ENCODE results near the gene ATP1A2. TPM values are rescaled to one million over a fixed set of nuclear protein-coding genes. Genes with fewer than 3 reads are reported as not detected.

The ATP1A2 gene
- total and polyA plus RNA-seq, 2 donors (not counting 3 experiments of a cell fraction or from before 2014, with no cell fraction given): not detected

DNA sequence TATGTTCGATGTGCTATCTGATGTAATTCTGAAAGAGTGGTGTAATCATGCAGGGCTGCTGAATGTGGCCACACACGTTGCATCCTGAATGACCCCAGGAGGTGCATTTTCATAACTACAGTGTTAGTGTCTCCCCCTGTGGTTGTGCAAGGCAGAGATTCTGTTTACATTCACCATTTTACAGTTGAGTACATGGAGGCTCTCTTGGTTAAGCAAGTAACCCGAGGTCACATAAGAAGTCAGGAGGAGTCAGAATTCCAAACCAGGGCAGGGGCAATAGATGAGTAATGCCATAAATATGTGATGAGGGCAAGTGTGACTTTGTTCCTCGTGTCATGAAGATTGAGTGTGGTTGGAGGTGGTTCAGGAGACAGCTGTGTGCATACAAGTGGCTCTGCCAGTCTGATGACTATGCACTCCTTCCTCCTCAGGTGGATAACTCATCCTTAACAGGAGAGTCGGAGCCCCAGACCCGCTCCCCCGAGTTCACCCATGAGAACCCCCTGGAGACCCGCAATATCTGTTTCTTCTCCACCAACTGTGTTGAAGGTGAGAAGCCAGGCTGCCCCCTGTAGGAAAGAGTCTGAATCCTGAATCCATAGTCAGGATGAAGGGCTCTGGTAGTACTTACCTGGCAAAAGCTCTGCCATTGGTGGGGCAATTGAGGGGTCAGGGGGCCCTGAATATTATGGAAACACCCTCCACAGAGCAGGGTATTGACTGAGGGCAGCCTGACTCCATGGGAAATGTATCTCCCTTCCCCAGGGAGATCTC is 9.3 kb downstream of the ATP1A2 start:
- BruUV-seq (replicated peaks): no TSS peak
- no peak overlapping the region for H3K4me3 ChIP-seq (replicated peaks in 1 of 3; ENCODE audit: insufficient read depth in 1 of 3, low read depth in 1 of 3, low read length in 3 of 3)
- no peak overlapping the region for H3K9ac ChIP-seq (replicated peaks; ENCODE audit: extremely low read depth, insufficient read depth, low read length)
- H3K4me2 ChIP-seq (ENCODE audit: insufficient read depth, low read length): no peak overlapping the region
- intact Hi-C loops (cut with micrococcal nuclease): no loop called here
- no peak for TF ChIP-seq GATA2 (IDR thresholded peaks at IDR 0.05; ENCODE audit: insufficient read depth, insufficient read length, low read depth, low read length)
- no peak for TF ChIP-seq POLR2A (IDR thresholded peaks at IDR 0.05; ENCODE audit: low read depth, low read length)
- TF ChIP-seq FOS (IDR thresholded peaks at IDR 0.05; ENCODE audit: borderline replicate concordance, insufficient read depth, low read length): no peak
- TF ChIP-seq, protein P1, sequence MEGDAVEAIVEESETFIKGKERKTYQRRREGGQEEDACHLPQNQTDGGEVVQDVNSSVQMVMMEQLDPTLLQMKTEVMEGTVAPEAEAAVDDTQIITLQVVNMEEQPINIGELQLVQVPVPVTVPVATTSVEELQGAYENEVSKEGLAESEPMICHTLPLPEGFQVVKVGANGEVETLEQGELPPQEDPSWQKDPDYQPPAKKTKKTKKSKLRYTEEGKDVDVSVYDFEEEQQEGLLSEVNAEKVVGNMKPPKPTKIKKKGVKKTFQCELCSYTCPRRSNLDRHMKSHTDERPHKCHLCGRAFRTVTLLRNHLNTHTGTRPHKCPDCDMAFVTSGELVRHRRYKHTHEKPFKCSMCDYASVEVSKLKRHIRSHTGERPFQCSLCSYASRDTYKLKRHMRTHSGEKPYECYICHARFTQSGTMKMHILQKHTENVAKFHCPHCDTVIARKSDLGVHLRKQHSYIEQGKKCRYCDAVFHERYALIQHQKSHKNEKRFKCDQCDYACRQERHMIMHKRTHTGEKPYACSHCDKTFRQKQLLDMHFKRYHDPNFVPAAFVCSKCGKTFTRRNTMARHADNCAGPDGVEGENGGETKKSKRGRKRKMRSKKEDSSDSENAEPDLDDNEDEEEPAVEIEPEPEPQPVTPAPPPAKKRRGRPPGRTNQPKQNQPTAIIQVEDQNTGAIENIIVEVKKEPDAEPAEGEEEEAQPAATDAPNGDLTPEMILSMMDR (IDR thresholded peaks at IDR 0.05; ENCODE audit: extremely low read depth in 1 of 2, insufficient read depth in 1 of 2, low read depth in 1 of 2, low read length in 2 of 2): no peak
- TF ChIP-seq, protein P2, sequence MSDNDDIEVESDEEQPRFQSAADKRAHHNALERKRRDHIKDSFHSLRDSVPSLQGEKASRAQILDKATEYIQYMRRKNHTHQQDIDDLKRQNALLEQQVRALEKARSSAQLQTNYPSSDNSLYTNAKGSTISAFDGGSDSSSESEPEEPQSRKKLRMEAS (IDR thresholded peaks at IDR 0.05; ENCODE audit: insufficient read depth, insufficient read length): no peak
- no peak for TF ChIP-seq MYC (IDR thresholded peaks at IDR 0.05; ENCODE audit: low read depth, low read length)
- no peak for TF ChIP-seq EZH2 (IDR thresholded peaks at IDR 0.05; ENCODE audit: borderline replicate concordance, low read depth, low read length, severe bottlenecking)
- TF ChIP-seq POLR2AphosphoS5 (IDR thresholded peaks at IDR 0.05; ENCODE audit: insufficient read depth, low read depth, low read length): no peak
- no peak for TF ChIP-seq JUN (IDR thresholded peaks at IDR 0.05; ENCODE audit: borderline replicate concordance, insufficient read depth, insufficient read length, low read depth)
- dilution Hi-C loops (cut with MboI; ENCODE audit: extremely low pct_ligation_motif_present, low sequenced_read_pairs): no loop called here
- H3K9me1 ChIP-seq (replicated peaks; ENCODE audit: control insufficient read depth, extremely low read depth, insufficient read depth, low read length): no peaks in the 10 kb centered on the region
- no peak overlapping the region for H3K27ac ChIP-seq (ENCODE audit: insufficient read depth, low read depth, low read length)
- no peaks in the 10 kb centered on the region for H4K20me1 ChIP-seq (replicated peaks; ENCODE audit: control insufficient read depth, extremely low read depth, insufficient read depth, low read length)
- DNase-seq (ENCODE audit: low read depth, low spot score): no peak
- no peaks in the 10 kb centered on the region for H3K36me3 ChIP-seq (ENCODE audit: control insufficient read depth in 2 of 2, extremely low read depth in 1 of 2, insufficient read depth in 2 of 2, low read length in 2 of 2)
- POLR2A ChIA-PET: no interaction called here
- H3K4me1 ChIP-seq (ENCODE audit: control insufficient read depth, extremely low read depth, insufficient read depth, low read length): no peaks in the 10 kb centered on the region
- no peaks in the 10 kb centered on the region for H3K79me2 ChIP-seq (ENCODE audit: control insufficient read depth, insufficient read depth, low read length)
- H3K27me3 ChIP-seq (ENCODE audit: control insufficient read depth in 2 of 2, insufficient read depth in 2 of 2, low read length in 2 of 2): no peaks in the 10 kb centered on the region
- CTCF ChIA-PET: interaction anchor here (1.0 kb wide), 1 partner anchor 54 kb away, joined by 4 read pairs; no protein-coding TSS in a partner anchor
- no peak for FAIRE-seq
- H2AFZ ChIP-seq (ENCODE audit: low read depth, low read length): no peak overlapping the region
- no peaks in the 10 kb centered on the region for H3K9me3 ChIP-seq (replicated peaks; ENCODE audit: control insufficient read depth, insufficient read depth, low read length)

Measured in endothelial cell of umbilical vein (primary cell).